ENCODE data around the gene EID2B.

The EID2B gene

DNA sequence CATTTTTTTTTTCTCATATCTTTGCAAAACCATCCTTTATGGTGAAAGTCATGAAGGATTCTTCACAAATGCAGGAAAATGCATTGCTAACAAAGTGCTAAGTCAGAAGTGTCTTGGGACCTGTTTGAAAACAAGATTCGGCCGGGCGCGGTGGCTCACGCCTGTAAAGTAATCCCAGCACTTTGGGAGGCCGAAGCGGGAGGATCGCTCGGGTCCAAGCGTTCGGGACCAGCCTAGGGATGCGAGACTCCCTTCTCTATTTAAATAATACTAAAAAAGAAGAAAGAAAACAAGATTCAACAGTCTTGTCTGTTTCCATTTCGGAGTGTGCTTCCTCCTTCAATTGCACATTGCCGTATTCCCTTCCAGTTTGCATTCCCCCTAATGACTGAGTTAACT lies 819 bp downstream of the EID2B start:
- DNase-seq = no peak

DNA sequence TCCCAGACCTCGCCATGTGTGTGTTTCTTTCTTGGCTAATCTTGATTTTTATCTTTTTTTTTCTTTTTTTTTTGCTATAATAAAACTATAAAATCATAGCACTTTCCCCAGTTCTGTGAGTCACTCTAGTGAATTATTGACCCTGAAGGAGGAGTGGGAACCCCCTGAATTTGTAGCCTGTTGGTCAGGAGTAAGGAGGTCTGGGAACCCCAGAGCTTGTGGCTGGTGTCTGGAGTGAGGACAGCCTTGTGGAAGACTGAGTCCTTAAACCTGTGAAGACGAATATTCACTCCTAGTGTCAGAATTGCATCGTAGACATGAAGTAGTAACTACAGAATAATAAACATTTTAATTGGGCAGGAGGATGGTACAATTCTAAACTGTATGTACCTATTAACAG lies 7.4 kb downstream of the EID2B start:
- no peak for DNase-seq

DNA sequence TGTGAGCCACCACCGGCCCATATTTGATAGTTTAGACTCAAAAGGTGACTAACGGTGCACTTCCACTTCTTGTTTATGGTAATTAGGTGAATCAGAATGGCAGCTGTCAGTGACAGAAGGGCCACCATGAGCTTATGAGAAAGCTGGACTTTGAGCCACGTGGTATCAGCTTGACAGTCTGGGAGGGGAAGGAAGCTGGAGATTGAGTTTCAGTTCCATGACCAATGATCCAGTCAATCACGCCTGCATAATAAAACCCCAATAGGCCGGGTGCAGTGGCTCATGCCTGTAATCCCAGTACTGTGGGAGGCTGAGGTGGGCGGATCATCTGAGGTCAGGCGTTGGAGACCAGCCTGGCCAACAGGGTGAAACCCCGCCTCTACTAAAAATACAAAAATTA lies 8.2 kb downstream of the EID2B start:
- DNase-seq = no peak

DNA sequence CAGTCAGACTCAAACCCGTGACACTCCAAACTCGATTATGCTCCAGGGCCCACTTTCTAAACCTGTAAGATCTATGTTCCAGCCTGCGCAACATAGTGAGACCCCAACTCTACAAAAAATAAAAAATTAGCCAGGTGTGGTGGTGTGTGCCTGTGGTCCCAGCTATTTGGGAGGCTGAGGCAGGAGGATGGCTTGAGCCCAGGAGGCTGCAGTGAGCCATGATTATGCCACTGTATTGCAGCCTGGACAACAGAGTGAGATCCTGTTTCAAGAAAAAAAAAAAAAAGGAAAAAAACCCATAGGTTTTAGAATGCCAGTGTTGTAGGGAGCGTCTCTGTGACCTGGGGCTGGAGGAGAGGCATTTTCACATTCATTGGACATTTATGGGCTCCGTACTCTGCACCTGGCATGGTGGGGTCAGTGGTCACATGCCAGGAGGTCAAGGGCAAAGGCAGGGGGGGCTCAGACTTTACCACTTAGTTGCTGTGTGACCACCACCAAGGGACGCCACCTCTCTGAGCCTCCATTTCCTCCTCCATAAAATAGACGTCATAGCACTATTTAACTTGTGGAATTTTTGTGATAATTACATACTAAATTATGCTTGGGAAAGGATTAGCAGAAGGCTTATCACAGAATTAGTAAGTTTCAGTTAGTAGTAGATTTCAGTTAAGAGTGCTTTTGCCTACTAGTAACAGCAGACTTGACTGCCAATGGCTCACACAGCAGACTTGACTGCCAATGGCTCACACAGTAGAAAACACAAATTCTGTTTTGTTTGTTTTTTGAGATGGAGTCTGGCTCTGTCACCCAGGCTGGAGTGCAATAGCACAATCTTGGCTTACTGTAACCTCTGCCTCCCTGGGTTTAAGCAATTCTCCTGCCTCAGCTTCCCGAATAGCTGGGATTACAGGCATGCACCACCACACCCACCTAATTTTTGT lies 11.8 kb downstream of the EID2B start:
- no peak for DNase-seq

DNA sequence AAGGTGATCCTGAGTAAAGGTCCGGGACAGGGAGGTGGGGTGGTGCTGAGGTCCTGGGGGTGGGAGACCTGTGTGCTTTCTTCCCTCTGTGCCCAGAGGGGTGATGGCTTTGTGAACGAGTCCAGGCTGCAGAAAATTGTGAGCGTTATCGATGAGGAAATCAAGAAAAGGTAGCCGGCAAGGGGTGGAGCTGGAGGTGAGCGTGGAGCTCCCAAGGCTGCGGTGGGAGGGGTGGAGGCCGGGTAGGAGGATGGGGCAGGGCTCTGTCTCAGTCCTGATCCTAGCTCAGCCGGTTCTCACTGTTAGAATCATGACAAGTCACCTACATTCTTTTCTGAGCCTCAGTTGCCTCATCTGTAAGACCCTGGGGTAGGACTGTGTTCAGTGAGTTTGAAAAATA lies 13.7 kb downstream of the EID2B start:
- no peak for DNase-seq

DNA sequence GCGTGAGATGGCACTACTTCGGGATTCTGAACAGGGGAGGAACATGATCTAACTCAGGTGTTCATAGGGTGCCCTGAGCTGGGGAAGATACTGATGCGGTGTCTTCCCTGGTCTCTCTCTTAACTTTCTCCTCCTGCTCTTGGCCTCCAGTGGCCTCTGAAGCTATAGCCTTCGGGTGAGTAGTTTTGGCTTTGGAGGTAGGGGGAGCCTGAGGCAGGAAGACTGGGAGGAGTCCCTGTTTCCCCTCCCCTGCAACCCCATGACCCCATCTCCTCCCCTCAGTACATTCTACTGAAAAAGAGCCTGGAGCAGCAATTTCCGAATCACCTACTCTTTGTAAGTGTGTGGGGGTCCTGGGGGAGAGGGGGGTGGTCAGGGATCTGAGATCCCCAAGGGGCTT lies 14.2 kb downstream of the EID2B start:
- no peak for DNase-seq

DNA sequence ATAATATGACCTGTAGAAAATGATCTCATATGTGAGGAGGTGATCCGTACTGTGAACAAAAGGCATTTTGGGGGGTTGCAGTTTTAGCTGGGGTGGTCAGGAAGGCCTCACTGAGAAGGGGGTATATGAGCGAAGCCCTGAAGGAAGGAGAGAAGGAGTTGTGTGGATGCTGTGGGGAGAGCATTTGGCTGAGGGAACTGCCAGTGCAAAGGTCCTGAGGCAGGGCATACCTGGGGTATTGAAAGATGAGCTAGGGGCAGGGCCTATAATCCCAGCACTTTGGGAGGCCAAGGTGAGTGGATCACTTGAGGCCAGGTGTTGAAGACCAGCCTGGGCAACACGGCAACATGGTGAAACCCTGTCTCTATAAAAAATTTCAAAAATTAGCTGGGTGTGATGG lies 15.2 kb downstream of the EID2B start:
- DNase-seq = no peak

DNA sequence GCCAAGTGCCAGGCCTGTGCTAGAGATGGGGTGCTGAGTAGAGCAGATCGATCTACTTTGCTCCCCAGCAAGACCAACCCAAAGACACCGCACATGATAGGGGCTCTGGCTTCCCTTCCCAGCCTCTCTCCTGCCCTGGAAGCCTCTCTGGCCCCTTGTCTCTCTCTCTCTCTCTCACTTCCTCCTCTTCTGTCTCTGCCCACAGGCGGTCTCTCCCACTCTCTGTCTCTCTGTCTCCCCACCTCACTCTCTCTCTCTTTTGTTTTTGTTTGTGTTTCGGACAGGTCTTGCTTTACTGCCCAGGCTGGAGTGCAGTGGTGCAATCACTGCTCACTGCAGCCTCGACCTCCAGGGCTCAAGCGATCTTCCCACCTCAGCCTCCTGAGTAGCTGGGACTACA lies 16.4 kb downstream of the EID2B start:
- DNase-seq = no peak

DNA sequence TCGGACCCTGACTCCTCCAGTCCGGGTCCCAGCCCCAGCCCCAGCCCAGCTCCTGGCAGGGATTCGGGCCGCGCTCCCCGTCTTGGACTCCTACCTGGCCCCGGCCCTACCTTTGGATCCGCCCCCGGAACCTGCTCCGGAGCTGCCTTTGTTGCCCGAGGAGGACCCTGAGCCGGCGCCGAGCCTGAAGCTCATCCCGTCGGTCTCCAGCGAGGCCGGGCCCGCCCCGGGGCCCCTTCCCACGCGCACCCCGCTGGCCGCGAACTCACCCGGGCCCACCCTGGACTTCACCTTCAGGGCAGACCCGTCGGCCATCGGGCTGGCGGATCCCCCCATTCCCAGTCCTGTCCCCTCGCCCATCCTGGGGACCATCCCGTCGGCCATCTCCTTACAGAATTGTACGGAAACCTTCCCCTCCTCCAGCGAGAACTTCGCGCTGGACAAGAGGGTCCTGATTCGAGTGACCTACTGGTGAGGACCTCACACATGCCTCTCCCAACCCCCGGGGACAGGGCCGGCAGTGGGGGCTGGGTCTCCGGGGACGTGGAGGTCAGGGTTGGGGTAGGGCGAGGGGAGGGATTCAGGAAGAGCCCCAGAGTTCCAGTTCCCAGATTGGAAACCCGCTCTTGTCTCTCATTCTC lies 17.0 kb downstream of the EID2B start:
- peak; percentile 48 for DNase-seq

DNA sequence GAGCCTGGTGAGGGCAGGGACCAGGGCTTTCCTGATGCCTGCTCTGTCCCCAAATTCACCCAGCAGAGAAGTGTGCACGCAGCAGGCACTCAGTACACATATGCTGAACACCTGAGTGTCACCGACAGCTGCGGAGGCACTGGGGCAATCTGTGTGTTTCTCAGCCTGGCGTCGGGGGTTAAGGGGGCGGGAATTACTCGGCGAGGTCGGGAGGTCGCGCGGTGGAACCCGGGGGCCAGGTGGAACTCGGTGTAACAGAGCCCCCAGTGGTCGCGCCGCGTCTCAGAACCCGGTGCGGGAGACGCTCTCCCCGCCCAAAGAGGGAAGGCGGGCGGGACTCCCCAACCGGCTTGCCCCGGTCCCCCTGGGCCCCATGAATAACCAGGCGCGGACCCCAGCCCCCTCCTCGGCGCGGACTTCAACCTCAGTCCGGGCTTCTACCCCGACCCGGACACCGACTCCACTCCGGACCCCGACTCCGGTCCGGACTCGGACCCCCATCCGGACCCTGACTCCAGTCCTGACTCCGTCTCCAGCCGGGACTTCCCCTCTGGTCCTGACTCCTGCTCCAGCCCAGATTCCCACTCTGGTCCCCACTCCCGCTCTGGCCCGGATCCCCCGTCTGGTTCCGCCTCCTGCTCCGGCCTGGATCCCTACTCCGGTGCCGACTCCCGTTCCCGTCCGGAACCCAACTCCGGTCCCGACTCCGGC lies 17.7 kb downstream of the EID2B start, which contains the start of gene SELENOV:
SELENOV (plus strand) TSS at position 300 of the 711 bp plus-strand sequence; CDS start at position 374, 74 bp downstream.
- peak; percentile 35 for DNase-seq

DNA sequence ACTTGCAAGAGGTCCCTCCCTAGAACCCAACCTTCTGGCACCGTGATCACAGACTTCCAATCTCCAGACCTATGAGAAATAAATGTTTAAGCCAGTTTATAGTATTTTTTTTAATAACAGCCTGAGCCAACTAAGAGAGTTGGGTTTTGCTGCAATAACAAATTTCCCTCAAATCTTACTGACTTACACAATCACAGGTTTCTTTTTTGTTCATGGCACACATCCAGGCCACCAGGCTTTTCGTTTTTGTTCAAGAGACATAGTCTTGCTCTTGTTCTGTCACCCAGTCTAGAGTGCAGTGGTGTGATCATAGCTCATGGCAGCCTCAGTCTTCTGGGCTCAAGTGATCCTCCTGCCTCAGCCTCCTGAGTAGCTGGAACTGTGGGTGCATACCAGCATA lies 19.7 kb downstream of the EID2B start:
- DNase-seq = no peak

DNA sequence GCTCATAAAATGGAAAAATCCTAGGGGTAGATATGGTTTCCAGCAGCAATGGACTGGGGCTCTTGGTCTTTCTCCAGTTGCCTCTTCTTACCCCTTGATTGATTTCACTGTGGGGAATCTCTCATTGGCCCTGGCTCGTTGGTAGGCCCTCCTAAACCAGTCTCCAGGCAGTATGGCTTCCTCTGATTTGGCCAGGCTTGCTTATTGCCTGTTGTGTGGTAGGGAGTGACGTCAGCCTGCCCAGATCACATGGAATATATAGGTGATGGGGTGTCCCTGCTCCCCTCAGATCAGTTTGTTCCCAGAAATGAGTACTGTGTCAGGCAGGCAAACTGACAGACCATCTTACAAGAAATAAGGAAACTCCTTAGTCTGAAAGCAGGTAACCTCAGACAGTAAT lies 23.4 kb downstream of the EID2B start:
- no peak for DNase-seq

DNA sequence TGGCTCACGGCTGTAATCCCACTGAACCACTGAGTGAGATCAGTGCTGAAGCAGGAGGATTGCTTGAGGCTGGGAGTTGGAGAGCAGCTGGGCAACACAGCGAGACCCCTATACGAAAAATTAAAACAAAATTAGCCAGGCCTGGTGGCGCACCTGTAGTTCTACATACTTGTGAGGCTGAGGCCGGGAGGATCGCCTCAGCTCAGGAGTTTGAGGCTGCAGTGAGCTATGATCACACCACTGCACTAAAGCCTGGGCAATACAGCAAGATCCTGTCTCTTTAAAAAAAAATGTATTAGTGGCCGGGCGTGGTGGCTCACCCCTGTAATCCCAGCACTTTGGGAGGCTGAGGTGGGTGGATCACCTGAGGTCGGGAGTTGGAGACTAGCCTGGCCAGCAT lies 24.0 kb downstream of the EID2B start:
- no peak for DNase-seq

DNA sequence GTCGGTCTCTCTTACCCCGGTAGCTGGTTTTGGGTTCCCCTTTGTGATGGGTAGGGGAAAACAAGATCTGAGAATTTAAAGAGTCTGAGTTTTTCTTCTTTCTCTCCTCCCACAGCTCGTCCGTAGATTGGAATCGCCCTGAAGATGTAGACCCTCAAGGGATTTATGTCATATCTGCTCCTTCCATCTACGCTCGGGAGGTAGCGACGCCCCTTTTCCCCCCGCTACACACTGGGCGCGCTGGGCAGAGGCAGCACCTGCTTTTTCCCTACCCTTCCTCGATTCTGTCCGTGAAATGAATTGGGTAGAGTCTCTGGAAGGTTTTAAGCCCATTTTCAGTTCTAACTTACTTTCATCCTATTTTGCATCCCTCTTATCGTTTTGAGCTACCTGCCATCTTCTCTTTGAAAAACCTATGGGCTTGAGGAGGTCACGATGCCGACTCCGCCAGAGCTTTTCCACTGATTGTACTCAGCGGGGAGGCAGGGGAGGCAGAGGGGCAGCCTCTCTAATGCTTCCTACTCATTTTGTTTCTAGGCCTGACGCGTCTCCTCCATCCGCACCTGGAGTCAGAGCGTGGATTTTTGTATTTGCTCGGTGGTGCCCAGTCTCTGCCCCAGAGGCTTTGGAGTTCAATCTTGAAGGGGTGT lies 24.8 kb downstream of the EID2B start:
- no peak for DNase-seq

DNA sequence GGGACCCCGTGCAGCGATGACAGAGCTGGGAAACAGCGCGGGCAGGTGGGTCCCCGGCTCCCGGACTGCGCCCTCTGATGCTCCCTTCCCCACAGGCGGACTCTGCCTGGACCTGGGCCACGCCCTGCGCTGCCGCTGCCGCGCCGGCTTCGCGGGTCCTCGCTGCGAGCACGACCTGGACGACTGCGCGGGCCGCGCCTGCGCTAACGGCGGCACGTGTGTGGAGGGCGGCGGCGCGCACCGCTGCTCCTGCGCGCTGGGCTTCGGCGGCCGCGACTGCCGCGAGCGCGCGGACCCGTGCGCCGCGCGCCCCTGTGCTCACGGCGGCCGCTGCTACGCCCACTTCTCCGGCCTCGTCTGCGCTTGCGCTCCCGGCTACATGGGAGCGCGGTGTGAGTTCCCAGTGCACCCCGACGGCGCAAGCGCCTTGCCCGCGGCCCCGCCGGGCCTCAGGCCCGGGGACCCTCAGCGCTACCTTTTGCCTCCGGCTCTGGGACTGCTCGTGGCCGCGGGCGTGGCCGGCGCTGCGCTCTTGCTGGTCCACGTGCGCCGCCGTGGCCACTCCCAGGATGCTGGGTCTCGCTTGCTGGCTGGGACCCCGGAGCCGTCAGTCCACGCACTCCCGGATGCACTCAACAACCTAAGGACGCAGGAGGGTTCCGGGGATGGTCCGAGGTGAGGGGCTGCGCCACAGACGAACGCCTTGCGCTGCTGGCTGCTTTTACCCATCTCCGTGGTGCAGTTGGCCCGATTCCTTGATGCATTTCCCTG lies 25.5 kb downstream of the EID2B start:
- DNase-seq = peak; percentile 51

DNA sequence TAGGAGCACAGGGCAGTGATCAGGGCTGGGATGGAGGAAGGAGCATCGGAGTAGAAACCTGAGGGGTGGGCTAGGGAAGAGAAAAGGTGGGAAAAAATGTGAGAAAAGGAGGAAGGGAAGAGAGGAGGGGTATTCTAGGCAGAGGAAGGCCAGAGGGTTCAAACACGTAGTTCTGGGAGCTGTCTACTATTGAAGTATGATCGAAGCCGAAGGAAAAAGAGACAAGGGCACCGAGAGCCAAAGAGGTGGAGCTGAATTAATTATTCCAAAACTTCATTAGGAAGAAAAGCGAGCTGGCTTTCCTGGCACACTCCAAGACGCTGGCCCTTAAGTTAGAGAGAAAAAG lies 26.1 kb downstream of the EID2B start:
- DNase-seq = no peak

DNA sequence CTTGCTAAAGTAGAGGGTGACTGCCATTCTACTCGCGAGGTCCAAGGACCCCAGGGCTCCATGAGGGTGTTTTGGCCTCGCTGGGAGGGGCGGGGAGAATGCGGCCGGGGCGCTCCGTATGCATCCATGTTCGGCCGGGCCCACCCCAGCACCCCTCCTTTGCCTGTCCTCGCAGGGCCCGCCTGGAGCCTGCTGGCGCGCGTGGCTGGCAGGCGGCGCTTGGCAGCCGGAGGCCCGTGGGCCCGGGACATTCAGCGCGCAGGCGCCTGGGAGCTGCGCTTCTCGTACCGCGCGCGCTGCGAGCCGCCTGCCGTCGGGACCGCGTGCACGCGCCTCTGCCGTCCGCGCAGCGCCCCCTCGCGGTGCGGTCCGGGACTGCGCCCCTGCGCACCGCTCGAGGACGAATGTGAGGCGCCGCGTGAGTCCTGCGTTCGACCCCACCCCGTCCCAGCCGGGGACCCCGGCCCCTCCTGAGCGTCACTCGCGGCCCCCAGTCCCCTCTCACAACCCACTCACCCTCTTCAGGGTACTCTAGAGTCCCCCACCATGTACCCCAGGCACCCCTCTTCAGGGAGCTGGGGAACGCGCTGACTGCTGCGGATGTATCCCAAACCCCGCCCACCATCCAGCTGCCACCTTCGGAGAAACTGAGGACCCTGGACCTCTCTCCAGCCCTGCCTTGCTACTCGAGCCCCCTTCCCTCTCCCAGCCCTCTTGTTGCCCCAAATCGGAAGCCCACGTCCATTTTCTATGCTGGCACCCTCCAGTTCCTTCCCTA lies 29.8 kb downstream of the EID2B start:
- peak; percentile 79 for DNase-seq

DNA sequence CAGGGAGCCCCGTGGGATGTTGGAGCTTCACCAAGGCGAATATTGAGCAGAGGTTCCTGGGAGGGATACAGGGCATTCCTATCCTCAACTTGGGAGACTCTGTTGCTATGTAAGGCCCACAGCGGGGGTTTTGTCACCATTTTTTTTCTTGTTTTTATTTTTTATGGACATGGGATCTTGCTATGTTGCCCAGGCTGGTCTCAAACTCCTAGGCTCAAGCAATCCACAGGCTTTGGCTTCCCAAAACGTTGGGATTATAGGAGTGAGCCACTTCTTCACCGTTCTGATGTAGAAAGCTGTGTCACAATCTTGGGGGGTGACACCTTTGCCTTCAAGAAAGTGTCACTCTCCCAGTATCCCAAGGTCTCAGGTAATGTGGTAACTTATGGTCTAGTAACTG lies 31.3 kb downstream of the EID2B start:
- DNase-seq = no peak

DNA sequence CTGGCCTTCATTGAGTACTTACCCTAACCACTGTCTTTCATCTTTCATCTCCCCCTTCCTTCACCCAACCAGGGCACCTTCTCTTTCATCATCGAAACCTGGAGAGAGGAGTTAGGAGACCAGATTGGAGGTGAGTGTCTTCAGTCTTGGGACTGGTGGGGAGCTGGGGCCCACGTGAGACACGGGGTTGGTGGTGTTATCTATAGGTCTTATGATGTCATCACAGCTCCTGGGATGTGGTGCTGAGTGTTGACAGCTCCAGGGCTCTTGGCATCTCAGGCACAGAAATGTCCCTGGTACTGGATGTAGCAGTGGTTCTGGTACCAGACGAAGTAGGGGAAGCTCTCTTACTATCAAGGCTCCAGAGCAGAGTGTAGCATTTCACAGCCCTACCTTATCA lies 32.1 kb downstream of the EID2B start:
- no peak for DNase-seq

DNA sequence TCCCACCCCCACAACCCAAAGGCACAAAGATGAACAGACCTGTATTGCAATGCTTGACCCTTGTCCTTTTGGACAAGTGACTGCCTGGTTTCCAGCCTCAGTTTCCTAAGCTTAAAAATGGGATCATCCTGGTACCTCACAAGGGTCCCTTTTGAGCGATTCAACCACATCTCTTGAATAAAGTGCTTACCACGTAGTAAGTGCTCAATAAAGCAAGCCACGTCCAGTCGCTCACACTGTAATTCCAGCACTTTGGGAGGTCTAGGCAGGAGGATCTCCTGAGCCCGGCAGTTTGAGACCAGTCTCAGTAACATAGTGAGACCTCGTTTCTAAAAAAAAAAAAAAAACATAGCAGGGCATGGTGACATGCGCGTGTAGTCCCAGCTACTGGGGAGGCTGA lies 32.7 kb downstream of the EID2B start:
- DNase-seq = no peak

DNA sequence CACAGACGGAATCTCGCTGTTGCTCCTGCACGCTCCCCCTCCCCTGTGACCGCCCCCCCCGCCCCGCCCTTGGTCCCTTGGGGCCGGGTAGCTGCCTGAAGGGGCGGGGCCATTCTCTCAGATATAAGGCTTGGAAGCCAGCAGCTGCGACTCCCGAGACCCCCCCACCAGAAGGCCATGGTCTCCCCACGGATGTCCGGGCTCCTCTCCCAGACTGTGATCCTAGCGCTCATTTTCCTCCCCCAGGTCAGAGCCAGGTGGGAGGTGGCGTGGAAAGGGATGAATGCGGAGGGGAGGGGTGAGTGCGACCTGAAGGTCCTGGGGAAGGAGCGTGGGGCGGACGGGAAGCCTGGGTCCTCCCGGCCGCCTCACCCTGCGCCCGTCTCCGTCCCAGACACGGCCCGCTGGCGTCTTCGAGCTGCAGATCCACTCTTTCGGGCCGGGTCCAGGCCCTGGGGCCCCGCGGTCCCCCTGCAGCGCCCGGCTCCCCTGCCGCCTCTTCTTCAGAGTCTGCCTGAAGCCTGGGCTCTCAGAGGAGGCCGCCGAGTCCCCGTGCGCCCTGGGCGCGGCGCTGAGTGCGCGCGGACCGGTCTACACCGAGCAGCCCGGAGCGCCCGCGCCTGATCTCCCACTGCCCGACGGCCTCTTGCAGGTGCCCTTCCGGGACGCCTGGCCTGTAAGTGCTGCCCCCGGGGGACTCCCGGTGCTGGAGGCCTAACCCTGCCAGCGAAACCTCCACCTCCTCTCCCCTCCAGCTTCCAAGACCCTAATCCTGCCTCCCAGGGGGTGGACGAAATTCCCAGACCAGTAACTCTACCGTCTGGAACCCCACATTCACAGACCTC lies 33.6 kb downstream of the EID2B start, which contains the start of gene DLL3:
DLL3 (plus strand) TSS at position 150 of the 845 bp plus-strand sequence; CDS start at position 178, 28 bp downstream.
- DNase-seq = no peak
